Keratinocyte (primary cell): ENCODE data around the gene CNTNAP2. TPM values are rescaled to one million over a fixed set of nuclear protein-coding genes. Genes with fewer than 3 reads are reported as not detected.

Experiments used
- DNase-seq: peaks from one replicate; pipeline ENCODE4 v3.0.0-alpha.2; 2011; ENCODE audit warnings: low read depth, missing footprints, low spot score
- FAIRE-seq: peaks from 2 replicates; lab custom pipeline; 2011; peaks lifted over from hg19 to GRCh38; lab: Jason Lieb, UNC
- H2AFZ ChIP-seq: 2 replicates; pipeline ENCODE4 v1.6.0; 2012; ENCODE audit warnings: low read length, control low read depth, inconsistent platforms; ENCODE audit not compliant: control insufficient read depth
- H3K27ac ChIP-seq: 2 replicates; pipeline ENCODE4 v1.5.1; 2011; ENCODE audit warnings: low read length; ENCODE audit not compliant: control insufficient read depth, insufficient read depth
- H3K27me3 ChIP-seq: 3 replicates; pipeline ENCODE4 v1.6.0; 2011; ENCODE audit warnings: low read length; ENCODE audit not compliant: control insufficient read depth, insufficient read depth; ENCODE audit errors: extremely low read depth
- H3K36me3 ChIP-seq, 2 experiments: 2 replicates in 1 of 2; 3 replicates in 1 of 2; pipeline ENCODE4 v1.5.1; 2011; ENCODE audit warnings: low read length in 2 of 2, mild to moderate bottlenecking in 1 of 2; ENCODE audit not compliant: control insufficient read depth in 2 of 2, insufficient read depth in 2 of 2; ENCODE audit errors: extremely low read depth in 1 of 2
- H3K4me1 ChIP-seq: 3 replicates; pipeline ENCODE4 v1.5.1; 2011; ENCODE audit warnings: low read length; ENCODE audit not compliant: control insufficient read depth, insufficient read depth; ENCODE audit errors: extremely low read depth
- H3K4me2 ChIP-seq: 3 replicates; pipeline ENCODE4 v1.6.0; 2011; ENCODE audit warnings: low read depth, low read length; ENCODE audit not compliant: control insufficient read depth, insufficient read depth; ENCODE audit errors: extremely low read depth
- H3K4me3 ChIP-seq, 3 experiments: fragments of 200-600 bp in 1 of 3; sonication (generic) in 1 of 3; 2 replicates in 2 of 3; 3 replicates in 1 of 3; pipeline ENCODE4 v1.5.1; 2011 to 2016; ENCODE audit warnings: low read length in 3 of 3, mild to moderate bottlenecking in 3 of 3, control low read depth in 2 of 3, inconsistent platforms in 1 of 3, low read depth in 1 of 3, mixed read lengths in 1 of 3, mixed run types in 1 of 3, moderate library complexity in 1 of 3; ENCODE audit not compliant: control insufficient read depth in 2 of 3, insufficient read depth in 2 of 3; ENCODE audit errors: extremely low read depth in 1 of 3
- H3K79me2 ChIP-seq: 2 replicates; pipeline ENCODE4 v1.6.0; 2012; ENCODE audit warnings: low read length; ENCODE audit not compliant: control insufficient read depth, insufficient read depth
- H3K9ac ChIP-seq: 3 replicates; pipeline ENCODE4 v1.6.0; 2011; ENCODE audit warnings: low read length; ENCODE audit not compliant: control insufficient read depth, insufficient read depth; ENCODE audit errors: extremely low read depth
- H3K9me1 ChIP-seq: 3 replicates; pipeline ENCODE4 v1.6.0; 2011; ENCODE audit warnings: low read length; ENCODE audit not compliant: control insufficient read depth, insufficient read depth; ENCODE audit errors: extremely low read depth
- H3K9me3 ChIP-seq: 2 replicates; pipeline ENCODE4 v1.5.1; 2012; ENCODE audit warnings: low read depth, low read length; ENCODE audit not compliant: control insufficient read depth
- H4K20me1 ChIP-seq: 3 replicates; pipeline ENCODE4 v1.6.0; 2011; ENCODE audit warnings: low read length; ENCODE audit not compliant: control insufficient read depth, insufficient read depth; ENCODE audit errors: extremely low read depth
- CTCF ChIP-seq, 3 experiments: IDR thresholded peaks in 1 of 3; conservative IDR thresholded peaks in 1 of 3; optimal IDR thresholded peaks in 1 of 3; 2 replicates in 2 of 3; 3 replicates in 1 of 3; pipeline versions ENCODE3 to v1.5.1; 2011; ENCODE audit warnings: low read length in 3 of 3, mild to moderate bottlenecking in 3 of 3, moderate library complexity in 2 of 3, control low read depth in 1 of 3, inconsistent platforms in 1 of 3; ENCODE audit not compliant: insufficient read depth in 2 of 3; ENCODE audit errors: extremely low read depth in 1 of 3
- EZH2 ChIP-seq: IDR thresholded peaks from one replicate; pipeline ENCODE4 v1.6.1; 2012; ENCODE audit warnings: inconsistent platforms, mild to moderate bottlenecking, low read length, moderate library complexity
- dilution Hi-C: fragments of 300-500 bp; cut with MboI; formaldehyde crosslinking; loops from one replicate; pipeline ENCODE4 v1.7.0; 2020; ENCODE audit warnings: low sequenced_read_pairs; ENCODE audit not compliant: extremely low pct_ligation_motif_present
- polyA plus RNA-seq, 5 experiments: library from polyadenylated mRNA; depleted of rRNA in 3 of 5; stranded (reverse) in 3 of 5; stranded (forward) in 1 of 5; unstranded in 1 of 5; fragments of >200 nt; gene quantifications; 1 replicate in 1 of 5; 2 replicates in 3 of 5; 3 replicates in 1 of 5; pipeline versions ENCODE4 v1.2.1 to v1.2.3, GENCODE V29; 2011 to 2012; ENCODE audit warnings: missing spikeins in 2 of 5, low read depth in 1 of 5, low replicate concordance in 1 of 5

Gene CNTNAP2
- polyA plus RNA-seq, 1 donor (not counting 4 experiments of a cell fraction or from before 2014, with no cell fraction given): 1.4 TPM

GRCh38 chr7:147279514-147279913 lies 1162.9 kb downstream of the CNTNAP2 start:
- dilution Hi-C loops: no loop called here
- FAIRE-seq: no peak
- no peaks in the 10 kb centered on the region for H3K4me1 ChIP-seq

GRCh38 chr7:147279964-147280374 lies 1163.4 kb downstream of the CNTNAP2 start:
- Histone ChIP-seq H3K9ac (no peak overlapping the region), H4K20me1 (no peaks in the 10 kb centered on the region), H3K4me3 (no peak overlapping the region), H3K4me2 (no peak overlapping the region), H3K27me3 (no peaks in the 10 kb centered on the region), H3K79me2 (no peaks in the 10 kb centered on the region), H2AFZ (no peak overlapping the region), H3K4me1 (no peaks in the 10 kb centered on the region), H3K9me3 (no peaks in the 10 kb centered on the region), H3K36me3 (no peaks in the 10 kb centered on the region), H3K27ac (no peak overlapping the region), H3K9me1 (no peaks in the 10 kb centered on the region)
- TF ChIP-seq CTCF (optimal IDR thresholded peaks at IDR 0.05 in 1 of 3, IDR thresholded peaks at IDR 0.05 in 1 of 3, conservative IDR thresholded peaks at IDR 0.05 in 1 of 3; ENCODE audit: extremely low read depth in 1 of 3, insufficient read depth in 2 of 3, low read length in 3 of 3) (no peak), EZH2 (no peak)
- DNase-seq (no peak), FAIRE-seq (no peak)
- dilution Hi-C loops: no loop called here

More at GRCh38 chr7:147279514-147279913, 1162.9 kb downstream of the CNTNAP2 start:
- no peaks in the 10 kb centered on the region for H3K27me3 ChIP-seq
- H3K9ac ChIP-seq: no peak overlapping the region
- H3K36me3 ChIP-seq: no peaks in the 10 kb centered on the region
- H3K4me3 ChIP-seq: no peak overlapping the region
- H3K79me2 ChIP-seq: no peaks in the 10 kb centered on the region
- TF ChIP-seq EZH2: no peak
- TF ChIP-seq CTCF (optimal IDR thresholded peaks at IDR 0.05 in 1 of 3, IDR thresholded peaks at IDR 0.05 in 1 of 3, conservative IDR thresholded peaks at IDR 0.05 in 1 of 3; ENCODE audit: extremely low read depth in 1 of 3, insufficient read depth in 2 of 3, low read length in 3 of 3): no peak
- no peaks in the 10 kb centered on the region for H3K9me1 ChIP-seq
- no peaks in the 10 kb centered on the region for H4K20me1 ChIP-seq
- no peak overlapping the region for H3K27ac ChIP-seq
- no peak for DNase-seq
- H2AFZ ChIP-seq: no peak overlapping the region
- no peak overlapping the region for H3K4me2 ChIP-seq
- no peaks in the 10 kb centered on the region for H3K9me3 ChIP-seq
